Vagina (tissue), 2 donors: ENCODE data around the gene TFDP3.

Experiments
- POLR2A ChIP-seq, 2 donors: fragments of 450-650 bp; IDR thresholded peaks; one replicate each; pipeline ENCODE4 v1.6.1; 2017; ENCODE audit warnings: antibody characterized with exemption in 2 of 2, mild to moderate bottlenecking in 2 of 2, moderate library complexity in 2 of 2
- TF ChIP-seq, protein P1 (sequence below), 3 experiments: fragments of 450-650 bp in 2 of 3; fragments of 200-600 bp in 1 of 3; sonication (generic) in 1 of 3; IDR thresholded peaks; one replicate each; pipeline ENCODE4 v1.5.1; 2017 to 2019; ENCODE audit warnings: antibody characterized with exemption in 3 of 3, mild to moderate bottlenecking in 2 of 3, moderate library complexity in 2 of 3

GRCh38 chrX:133185938-133186337, 32.2 kb downstream of the TFDP3 start:
- TF ChIP-seq, protein P1, sequence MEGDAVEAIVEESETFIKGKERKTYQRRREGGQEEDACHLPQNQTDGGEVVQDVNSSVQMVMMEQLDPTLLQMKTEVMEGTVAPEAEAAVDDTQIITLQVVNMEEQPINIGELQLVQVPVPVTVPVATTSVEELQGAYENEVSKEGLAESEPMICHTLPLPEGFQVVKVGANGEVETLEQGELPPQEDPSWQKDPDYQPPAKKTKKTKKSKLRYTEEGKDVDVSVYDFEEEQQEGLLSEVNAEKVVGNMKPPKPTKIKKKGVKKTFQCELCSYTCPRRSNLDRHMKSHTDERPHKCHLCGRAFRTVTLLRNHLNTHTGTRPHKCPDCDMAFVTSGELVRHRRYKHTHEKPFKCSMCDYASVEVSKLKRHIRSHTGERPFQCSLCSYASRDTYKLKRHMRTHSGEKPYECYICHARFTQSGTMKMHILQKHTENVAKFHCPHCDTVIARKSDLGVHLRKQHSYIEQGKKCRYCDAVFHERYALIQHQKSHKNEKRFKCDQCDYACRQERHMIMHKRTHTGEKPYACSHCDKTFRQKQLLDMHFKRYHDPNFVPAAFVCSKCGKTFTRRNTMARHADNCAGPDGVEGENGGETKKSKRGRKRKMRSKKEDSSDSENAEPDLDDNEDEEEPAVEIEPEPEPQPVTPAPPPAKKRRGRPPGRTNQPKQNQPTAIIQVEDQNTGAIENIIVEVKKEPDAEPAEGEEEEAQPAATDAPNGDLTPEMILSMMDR (IDR thresholded peaks at IDR 0.05): no peak
- TF ChIP-seq POLR2A (IDR thresholded peaks at IDR 0.05): no peak
